Pericardium fibroblast (primary cell): Measurements from ENCODE around the gene CLDN1. TPM values are rescaled to one million over a fixed set of nuclear protein-coding genes. Genes with fewer than 3 reads are reported as not detected.

Experiments
- total RNA-seq: library from RNA; depleted of rRNA; stranded (reverse); fragments of >200 nt; gene quantifications from 2 replicates; pipeline ENCODE4 v1.2.3, GENCODE V29; 2015

CLDN1 gene, protein sequence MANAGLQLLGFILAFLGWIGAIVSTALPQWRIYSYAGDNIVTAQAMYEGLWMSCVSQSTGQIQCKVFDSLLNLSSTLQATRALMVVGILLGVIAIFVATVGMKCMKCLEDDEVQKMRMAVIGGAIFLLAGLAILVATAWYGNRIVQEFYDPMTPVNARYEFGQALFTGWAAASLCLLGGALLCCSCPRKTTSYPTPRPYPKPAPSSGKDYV
- 0.09 and 0.70 TPM in 2 replicates for total RNA-seq

DNA sequence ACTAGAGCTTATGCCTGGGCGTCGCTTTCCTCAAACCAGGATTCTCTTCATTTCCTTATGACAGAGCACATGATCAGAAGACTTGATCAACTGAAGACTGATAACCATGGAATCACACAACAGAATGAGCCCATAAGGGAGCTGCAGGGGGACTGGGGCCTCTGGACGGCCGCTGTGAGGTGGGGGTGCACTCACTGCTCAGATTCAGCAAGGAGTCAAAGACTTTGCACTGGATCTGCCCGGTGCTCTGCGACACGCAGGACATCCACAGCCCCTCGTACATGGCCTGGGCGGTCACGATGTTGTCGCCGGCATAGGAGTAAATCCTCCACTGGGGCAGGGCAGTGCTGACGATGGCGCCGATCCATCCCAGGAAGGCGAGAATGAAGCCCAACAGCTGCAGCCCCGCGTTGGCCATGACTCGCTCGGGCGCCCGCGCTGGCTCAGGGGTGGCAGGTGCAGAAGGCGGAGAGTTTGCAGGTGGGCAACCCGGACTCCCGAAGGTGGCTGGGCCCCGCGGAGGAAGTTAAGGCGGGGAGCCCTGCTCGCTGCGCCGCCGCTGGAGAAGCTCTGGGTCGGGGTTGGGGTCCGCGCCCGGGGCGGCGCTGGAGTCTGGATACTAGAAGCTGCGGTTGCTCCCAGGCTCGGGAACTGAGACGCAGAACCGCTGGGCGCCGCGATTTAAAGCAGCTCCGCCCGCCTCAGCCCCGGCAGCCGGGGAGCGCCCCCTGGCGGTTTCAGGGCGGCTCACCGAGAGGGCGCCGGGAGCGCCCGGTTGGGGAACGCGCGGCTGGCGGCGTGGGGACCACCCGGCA is at the start of gene CLDN1:
Gene CLDN1 (minus strand): TSS at position 658 of the 815 bp plus-strand sequence. CDS start 240 bp downstream, at position 418.

Other genes starting within 250 kb of the CLDN1 start
- 6.5 and 7.6 TPM in 2 replicates for gene P3H2, start 201.5 kb downstream of the CLDN1 start, total RNA-seq
- not detected in 2 replicates for gene CLDN16, start 65.7 kb upstream of the CLDN1 start, total RNA-seq
- not detected in 2 replicates for gene TMEM207, start 127.5 kb upstream of the CLDN1 start, total RNA-seq
- gene IL1RAP, start 191.6 kb upstream of the CLDN1 start, total RNA-seq, result 8.9 and 20.5 TPM in 2 replicates